ENCODE measurements around the gene VPS11.

DNA sequence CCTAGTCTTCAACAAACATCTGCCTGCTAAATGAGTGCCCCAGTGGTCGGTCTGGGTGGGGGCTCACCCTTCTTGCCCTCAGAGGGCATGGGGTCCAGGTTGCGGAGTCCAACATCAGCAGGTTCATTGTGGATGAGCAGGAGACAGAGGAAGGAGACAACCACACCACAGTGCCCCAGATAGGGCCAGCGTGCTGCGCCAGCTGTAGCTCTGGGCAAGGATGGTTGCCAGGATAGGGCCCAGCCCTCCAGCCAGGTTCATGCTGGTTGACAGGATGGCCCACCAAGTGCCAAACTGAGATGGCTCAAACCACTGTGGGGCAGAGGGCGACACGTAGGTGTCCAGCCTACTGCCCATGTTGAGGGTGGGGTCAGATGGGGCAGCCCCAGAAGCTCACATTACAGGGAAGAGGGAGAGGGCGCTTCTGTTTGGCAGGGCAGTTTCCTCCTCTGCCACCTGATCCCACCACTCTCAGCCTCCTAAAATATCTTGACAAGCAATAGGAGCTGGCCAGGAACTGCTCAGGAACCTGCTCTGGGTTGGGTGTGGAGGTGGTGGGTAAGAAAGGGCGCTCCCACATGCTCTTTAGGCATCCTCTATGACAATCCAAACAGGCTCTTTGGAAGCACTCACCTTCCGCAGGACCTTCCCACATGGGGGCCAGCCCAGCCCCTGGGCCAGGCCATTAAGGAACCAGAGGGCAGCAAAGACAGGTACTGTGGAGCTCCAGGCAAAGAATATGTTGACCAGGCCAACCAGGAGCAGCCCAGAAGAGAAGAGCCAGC is 39.9 kb upstream of the VPS11 start:
- TF ChIP-seq, protein P1, sequence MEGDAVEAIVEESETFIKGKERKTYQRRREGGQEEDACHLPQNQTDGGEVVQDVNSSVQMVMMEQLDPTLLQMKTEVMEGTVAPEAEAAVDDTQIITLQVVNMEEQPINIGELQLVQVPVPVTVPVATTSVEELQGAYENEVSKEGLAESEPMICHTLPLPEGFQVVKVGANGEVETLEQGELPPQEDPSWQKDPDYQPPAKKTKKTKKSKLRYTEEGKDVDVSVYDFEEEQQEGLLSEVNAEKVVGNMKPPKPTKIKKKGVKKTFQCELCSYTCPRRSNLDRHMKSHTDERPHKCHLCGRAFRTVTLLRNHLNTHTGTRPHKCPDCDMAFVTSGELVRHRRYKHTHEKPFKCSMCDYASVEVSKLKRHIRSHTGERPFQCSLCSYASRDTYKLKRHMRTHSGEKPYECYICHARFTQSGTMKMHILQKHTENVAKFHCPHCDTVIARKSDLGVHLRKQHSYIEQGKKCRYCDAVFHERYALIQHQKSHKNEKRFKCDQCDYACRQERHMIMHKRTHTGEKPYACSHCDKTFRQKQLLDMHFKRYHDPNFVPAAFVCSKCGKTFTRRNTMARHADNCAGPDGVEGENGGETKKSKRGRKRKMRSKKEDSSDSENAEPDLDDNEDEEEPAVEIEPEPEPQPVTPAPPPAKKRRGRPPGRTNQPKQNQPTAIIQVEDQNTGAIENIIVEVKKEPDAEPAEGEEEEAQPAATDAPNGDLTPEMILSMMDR (IDR thresholded peaks at IDR 0.05; ENCODE audit: low read depth, low read length, poor library complexity, severe bottlenecking), result no peak
- TF ChIP-seq EZH2phosphoT487 (IDR thresholded peaks at IDR 0.05; ENCODE audit: borderline replicate concordance, low read length), result no peak

Measured in DOHH2 (cell line).